HepG2 (cell line): Measurements from ENCODE around the gene CCDC30. TPM values are rescaled to one million over a fixed set of nuclear protein-coding genes. Genes with fewer than 3 reads are reported as not detected.

ENCODE experiments used
- ARID5B ChIP-seq: IDR thresholded peaks from 2 replicates; pipeline ENCODE4 v1.4.0; 2020; ENCODE audit warnings: mild to moderate bottlenecking, missing genetic modification reagents
- ATF7-NPFF ChIP-seq: sonication (generic); formaldehyde crosslinking; IDR thresholded peaks from 2 replicates; pipeline ENCODE4 v1.8.1; 2023; ENCODE audit warnings: mild to moderate bottlenecking, low read depth, missing genetic modification reagents, moderate library complexity
- BRCA1 ChIP-seq: sonication (generic); formaldehyde crosslinking; IDR thresholded peaks from 2 replicates; pipeline ENCODE4 v1.4.0; 2020; ENCODE audit warnings: missing genetic modification reagents
- FLYWCH1 ChIP-seq: sonication (generic); formaldehyde crosslinking; IDR thresholded peaks from 2 replicates; pipeline ENCODE4 v1.8.1; 2023; ENCODE audit warnings: mild to moderate bottlenecking, missing genetic modification reagents
- KLF15 ChIP-seq: sonication (generic); formaldehyde crosslinking; IDR thresholded peaks from 2 replicates; pipeline ENCODE4 v1.8.1; 2023; ENCODE audit warnings: borderline replicate concordance, mild to moderate bottlenecking, inconsistent platforms, missing genetic modification reagents, mixed read lengths
- MAZ ChIP-seq, 2 experiments: sonication (generic) in 1 of 2; formaldehyde crosslinking in 1 of 2; IDR thresholded peaks; 2 replicates each; pipeline versions ENCODE4 v1.5.0 to v1.6.1; 2012 to 2020; ENCODE audit warnings: low read depth in 2 of 2, mild to moderate bottlenecking in 2 of 2, borderline replicate concordance in 1 of 2, improper control_type of control experiment in 1 of 2, low read length in 1 of 2, missing genetic modification reagents in 1 of 2, moderate library complexity in 1 of 2
- NFIB ChIP-seq: sonication (generic); formaldehyde crosslinking; IDR thresholded peaks from 2 replicates; pipeline ENCODE4 v1.9.0; 2021; ENCODE audit warnings: missing genetic modification reagents, mild to moderate bottlenecking, borderline replicate concordance
- NR2F1 ChIP-seq, 2 experiments: fragments of 450-650 bp in 1 of 2; formaldehyde crosslinking in 1 of 2; IDR thresholded peaks; 2 replicates each; pipeline versions ENCODE4 v1.5.0 to v1.6.1; 2016 to 2020; ENCODE audit warnings: mild to moderate bottlenecking in 1 of 2, missing compliant biosample characterization in 1 of 2, missing genetic modification reagents in 1 of 2, moderate library complexity in 1 of 2
- SRSF9 ChIP-seq: fragments of 200-400 bp; formaldehyde crosslinking; IDR thresholded peaks from 2 replicates; pipeline ENCODE4 v1.6.1; 2018; ENCODE audit warnings: borderline replicate concordance, mild to moderate bottlenecking, low read depth, low read length; ENCODE audit not compliant: insufficient read depth, poor library complexity, severe bottlenecking
- ZNF136 ChIP-seq: sonication (generic); formaldehyde crosslinking; IDR thresholded peaks from 2 replicates; pipeline ENCODE4 v1.8.1; 2022; ENCODE audit warnings: low read depth, mild to moderate bottlenecking, moderate library complexity, missing genetic modification reagents
- ZNF33A ChIP-seq: sonication (generic); formaldehyde crosslinking; IDR thresholded peaks from 2 replicates; pipeline ENCODE4 v1.5.1; 2020; ENCODE audit warnings: missing genetic modification reagents, mild to moderate bottlenecking, moderate library complexity, borderline replicate concordance
- ZNF362 ChIP-seq: sonication (generic); formaldehyde crosslinking; IDR thresholded peaks from 2 replicates; pipeline ENCODE4 v1.4.0; 2020; ENCODE audit warnings: missing genetic modification reagents, mild to moderate bottlenecking, borderline replicate concordance
- ZNF720 ChIP-seq: sonication (generic); formaldehyde crosslinking; IDR thresholded peaks from 2 replicates; pipeline ENCODE4 v1.4.0; 2020; ENCODE audit warnings: missing genetic modification reagents
- polyA plus RNA-seq, 8 experiments: library from polyadenylated mRNA; depleted of rRNA in 3 of 8; stranded (reverse) in 7 of 8; unstranded in 1 of 8; fragments of >200 nt; fragmentation: Illumina TruSeq in 4 of 8; extraction: Trizol in 4 of 8; gene quantifications; 2 replicates each; pipeline versions ENCODE4 v1.2.1 to v1.2.3, GENCODE V29; 2011 to 2016; ENCODE audit warnings: low read depth in 4 of 8, missing spikeins in 1 of 8, mixed read lengths in 1 of 8; ENCODE audit not compliant: insufficient read depth in 1 of 8
- total RNA-seq, 5 experiments: library from RNA; depleted of rRNA; stranded (reverse); fragments of >200 nt; fragmentation: Illumina TruSeq; extraction: Trizol; gene quantifications; 2 replicates each; pipeline ENCODE4 v1.2.3, GENCODE V29; 2016; ENCODE audit warnings: low read depth in 1 of 5
- TF ChIP-seq, protein P1 (sequence below): sonication (generic); formaldehyde crosslinking; IDR thresholded peaks from 2 replicates; pipeline ENCODE4 v1.9.0; 2021; ENCODE audit warnings: mild to moderate bottlenecking, missing genetic modification reagents
- TF ChIP-seq, protein P2 (sequence below): sonication (generic); formaldehyde crosslinking; IDR thresholded peaks from 2 replicates; pipeline ENCODE4 v1.4.0; 2020; ENCODE audit warnings: low read depth, mild to moderate bottlenecking, missing genetic modification reagents

CCDC30 gene
- total and polyA plus RNA-seq, 2 of the 13 experiments (the other 11 are each of a cell fraction or from before 2014, with no cell fraction given): 0.25 to 0.77 TPM

GRCh38 chr1:42456754-42457089 lies 6.4 kb upstream of the CCDC30 start (continued):
- TF ChIP-seq SRSF9: no peak
- TF ChIP-seq, protein P1, sequence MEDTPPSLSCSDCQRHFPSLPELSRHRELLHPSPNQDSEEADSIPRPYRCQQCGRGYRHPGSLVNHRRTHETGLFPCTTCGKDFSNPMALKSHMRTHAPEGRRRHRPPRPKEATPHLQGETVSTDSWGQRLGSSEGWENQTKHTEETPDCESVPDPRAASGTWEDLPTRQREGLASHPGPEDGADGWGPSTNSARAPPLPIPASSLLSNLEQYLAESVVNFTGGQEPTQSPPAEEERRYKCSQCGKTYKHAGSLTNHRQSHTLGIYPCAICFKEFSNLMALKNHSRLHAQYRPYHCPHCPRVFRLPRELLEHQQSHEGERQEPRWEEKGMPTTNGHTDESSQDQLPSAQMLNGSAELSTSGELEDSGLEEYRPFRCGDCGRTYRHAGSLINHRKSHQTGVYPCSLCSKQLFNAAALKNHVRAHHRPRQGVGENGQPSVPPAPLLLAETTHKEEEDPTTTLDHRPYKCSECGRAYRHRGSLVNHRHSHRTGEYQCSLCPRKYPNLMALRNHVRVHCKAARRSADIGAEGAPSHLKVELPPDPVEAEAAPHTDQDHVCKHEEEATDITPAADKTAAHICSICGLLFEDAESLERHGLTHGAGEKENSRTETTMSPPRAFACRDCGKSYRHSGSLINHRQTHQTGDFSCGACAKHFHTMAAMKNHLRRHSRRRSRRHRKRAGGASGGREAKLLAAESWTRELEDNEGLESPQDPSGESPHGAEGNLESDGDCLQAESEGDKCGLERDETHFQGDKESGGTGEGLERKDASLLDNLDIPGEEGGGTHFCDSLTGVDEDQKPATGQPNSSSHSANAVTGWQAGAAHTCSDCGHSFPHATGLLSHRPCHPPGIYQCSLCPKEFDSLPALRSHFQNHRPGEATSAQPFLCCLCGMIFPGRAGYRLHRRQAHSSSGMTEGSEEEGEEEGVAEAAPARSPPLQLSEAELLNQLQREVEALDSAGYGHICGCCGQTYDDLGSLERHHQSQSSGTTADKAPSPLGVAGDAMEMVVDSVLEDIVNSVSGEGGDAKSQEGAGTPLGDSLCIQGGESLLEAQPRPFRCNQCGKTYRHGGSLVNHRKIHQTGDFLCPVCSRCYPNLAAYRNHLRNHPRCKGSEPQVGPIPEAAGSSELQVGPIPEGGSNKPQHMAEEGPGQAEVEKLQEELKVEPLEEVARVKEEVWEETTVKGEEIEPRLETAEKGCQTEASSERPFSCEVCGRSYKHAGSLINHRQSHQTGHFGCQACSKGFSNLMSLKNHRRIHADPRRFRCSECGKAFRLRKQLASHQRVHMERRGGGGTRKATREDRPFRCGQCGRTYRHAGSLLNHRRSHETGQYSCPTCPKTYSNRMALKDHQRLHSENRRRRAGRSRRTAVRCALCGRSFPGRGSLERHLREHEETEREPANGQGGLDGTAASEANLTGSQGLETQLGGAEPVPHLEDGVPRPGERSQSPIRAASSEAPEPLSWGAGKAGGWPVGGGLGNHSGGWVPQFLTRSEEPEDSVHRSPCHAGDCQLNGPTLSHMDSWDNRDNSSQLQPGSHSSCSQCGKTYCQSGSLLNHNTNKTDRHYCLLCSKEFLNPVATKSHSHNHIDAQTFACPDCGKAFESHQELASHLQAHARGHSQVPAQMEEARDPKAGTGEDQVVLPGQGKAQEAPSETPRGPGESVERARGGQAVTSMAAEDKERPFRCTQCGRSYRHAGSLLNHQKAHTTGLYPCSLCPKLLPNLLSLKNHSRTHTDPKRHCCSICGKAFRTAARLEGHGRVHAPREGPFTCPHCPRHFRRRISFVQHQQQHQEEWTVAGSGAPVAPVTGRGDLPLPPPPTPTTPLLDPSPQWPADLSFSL (CRISPR knock-in tag): no peak
- TF ChIP-seq ZNF720 (CRISPR knock-in tag): no peak
- no peak for TF ChIP-seq BRCA1 (CRISPR knock-in tag)
- TF ChIP-seq ZNF33A (CRISPR knock-in tag): no peak
- no peak for TF ChIP-seq NR2F1 (CRISPR knock-in tag; IDR thresholded peaks at IDR 0.05)
- TF ChIP-seq ARID5B: peak; percentile 4; the same call in 1 of the 2 replicates
- no peak for TF ChIP-seq ZNF136 (CRISPR knock-in tag)
- TF ChIP-seq KLF15 (CRISPR knock-in tag): no peak
- TF ChIP-seq NFIB: no peak
- TF ChIP-seq MAZ (IDR thresholded peaks at IDR 0.05; ENCODE audit: borderline replicate concordance, low read depth, low read length): no peak
- 0 out of 2 replicates have a peak, but pooled peaks have one; percentile 1 for TF ChIP-seq MAZ (CRISPR knock-in tag; IDR thresholded peaks at IDR 0.05; ENCODE audit: low read depth)
- no peak for TF ChIP-seq ATF7-NPFF (CRISPR knock-in tag)
- no peak for TF ChIP-seq ZNF362 (CRISPR knock-in tag)
- TF ChIP-seq, protein P2, sequence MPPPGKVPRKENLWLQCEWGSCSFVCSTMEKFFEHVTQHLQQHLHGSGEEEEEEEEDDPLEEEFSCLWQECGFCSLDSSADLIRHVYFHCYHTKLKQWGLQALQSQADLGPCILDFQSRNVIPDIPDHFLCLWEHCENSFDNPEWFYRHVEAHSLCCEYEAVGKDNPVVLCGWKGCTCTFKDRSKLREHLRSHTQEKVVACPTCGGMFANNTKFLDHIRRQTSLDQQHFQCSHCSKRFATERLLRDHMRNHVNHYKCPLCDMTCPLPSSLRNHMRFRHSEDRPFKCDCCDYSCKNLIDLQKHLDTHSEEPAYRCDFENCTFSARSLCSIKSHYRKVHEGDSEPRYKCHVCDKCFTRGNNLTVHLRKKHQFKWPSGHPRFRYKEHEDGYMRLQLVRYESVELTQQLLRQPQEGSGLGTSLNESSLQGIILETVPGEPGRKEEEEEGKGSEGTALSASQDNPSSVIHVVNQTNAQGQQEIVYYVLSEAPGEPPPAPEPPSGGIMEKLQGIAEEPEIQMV (CRISPR knock-in tag): no peak
- no peak for TF ChIP-seq FLYWCH1
